Measurements from ENCODE around the gene SDK1. TPM values are rescaled to one million over a fixed set of nuclear protein-coding genes. Genes with fewer than 3 reads are reported as not detected.
A peak's percentile ranks its signal among the peaks of the same experiment; 100 is the strongest.

SDK1 gene
- total RNA-seq, 1 donor from 2014 or later = 10.4 TPM

- ATAC-seq = no peak
- intact Hi-C loops (cut with DNase I) = no loop called here
Observed at GRCh38 chr7:3397324-3397723, 96.3 kb downstream of the SDK1 start.

DNA sequence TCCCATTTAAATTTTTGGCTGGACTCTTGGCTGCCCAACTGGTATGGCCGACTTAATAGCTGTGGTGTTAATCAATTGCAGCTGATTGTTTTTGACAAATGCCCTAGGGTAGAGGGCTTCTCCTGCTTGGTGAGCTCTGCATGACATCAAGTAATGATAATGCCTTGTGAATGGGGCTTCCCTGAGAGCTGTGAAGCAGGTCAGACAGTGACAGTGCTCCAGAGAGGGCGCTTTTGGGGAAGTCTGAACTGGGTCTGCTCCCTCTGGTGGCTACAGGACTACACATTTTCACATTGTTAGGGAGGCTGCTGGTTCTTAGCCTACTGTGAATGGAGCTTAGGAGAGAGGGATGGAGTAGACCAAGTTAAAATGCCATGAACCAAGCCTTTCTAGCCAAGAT is 98.8 kb downstream of the SDK1 start:
- TF ChIP-seq, protein P1, sequence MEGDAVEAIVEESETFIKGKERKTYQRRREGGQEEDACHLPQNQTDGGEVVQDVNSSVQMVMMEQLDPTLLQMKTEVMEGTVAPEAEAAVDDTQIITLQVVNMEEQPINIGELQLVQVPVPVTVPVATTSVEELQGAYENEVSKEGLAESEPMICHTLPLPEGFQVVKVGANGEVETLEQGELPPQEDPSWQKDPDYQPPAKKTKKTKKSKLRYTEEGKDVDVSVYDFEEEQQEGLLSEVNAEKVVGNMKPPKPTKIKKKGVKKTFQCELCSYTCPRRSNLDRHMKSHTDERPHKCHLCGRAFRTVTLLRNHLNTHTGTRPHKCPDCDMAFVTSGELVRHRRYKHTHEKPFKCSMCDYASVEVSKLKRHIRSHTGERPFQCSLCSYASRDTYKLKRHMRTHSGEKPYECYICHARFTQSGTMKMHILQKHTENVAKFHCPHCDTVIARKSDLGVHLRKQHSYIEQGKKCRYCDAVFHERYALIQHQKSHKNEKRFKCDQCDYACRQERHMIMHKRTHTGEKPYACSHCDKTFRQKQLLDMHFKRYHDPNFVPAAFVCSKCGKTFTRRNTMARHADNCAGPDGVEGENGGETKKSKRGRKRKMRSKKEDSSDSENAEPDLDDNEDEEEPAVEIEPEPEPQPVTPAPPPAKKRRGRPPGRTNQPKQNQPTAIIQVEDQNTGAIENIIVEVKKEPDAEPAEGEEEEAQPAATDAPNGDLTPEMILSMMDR (IDR thresholded peaks at IDR 0.05) = no peak
- H3K4me1 ChIP-seq = peaks cover 9% of the 10 kb centered on the region
- H3K4me3 ChIP-seq = no peak overlapping the region
- intact Hi-C loops (cut with DNase I) = no loop called here
- H3K36me3 ChIP-seq = no peaks in the 10 kb centered on the region
- DNase-seq (no peak), ATAC-seq (peak; percentile 41)
- no peaks in the 10 kb centered on the region for H3K9me3 ChIP-seq
- H3K27ac ChIP-seq = no peak overlapping the region
- H3K27me3 ChIP-seq = no peaks in the 10 kb centered on the region

More at GRCh38 chr7:3397324-3397723, 96.3 kb downstream of the SDK1 start:
- Histone ChIP-seq H3K27me3 (no peaks in the 10 kb centered on the region), H3K27ac (no peak overlapping the region), H3K4me3 (no peak overlapping the region), H3K9me3 (no peaks in the 10 kb centered on the region), H3K4me1 (no peaks in the 10 kb centered on the region), H3K36me3 (no peaks in the 10 kb centered on the region)
- DNase-seq = no peak
- TF ChIP-seq, protein P1 (IDR thresholded peaks at IDR 0.05) = no peak

DNA sequence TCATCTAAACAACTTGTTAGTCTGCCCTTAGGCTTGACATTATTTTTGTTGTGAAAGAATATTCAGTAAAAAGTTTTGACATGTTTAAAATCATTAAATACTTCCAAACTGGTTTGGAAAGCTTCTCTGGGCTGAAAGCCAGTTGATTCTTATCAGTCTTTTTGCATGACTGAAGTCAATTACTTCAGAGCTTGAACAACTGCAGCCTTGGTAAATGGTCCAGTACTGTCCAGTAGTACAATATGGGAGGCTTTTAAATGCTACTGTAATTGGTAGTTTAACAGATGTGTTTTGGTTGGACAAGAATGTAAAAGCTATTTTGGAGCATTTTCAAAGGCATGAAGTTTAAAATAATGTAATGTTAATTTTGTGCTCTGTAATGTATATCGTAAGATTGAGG is 103.4 kb downstream of the SDK1 start:
- intact Hi-C loops (cut with DNase I) = no loop called here
- Histone ChIP-seq H3K4me1 (peaks cover 9% of the 10 kb centered on the region), H3K27ac (no peak overlapping the region), H3K4me3 (no peak overlapping the region), H3K27me3 (no peaks in the 10 kb centered on the region), H3K9me3 (no peaks in the 10 kb centered on the region), H3K36me3 (no peaks in the 10 kb centered on the region)
- ATAC-seq (peak; percentile 27), DNase-seq (no peak)
- TF ChIP-seq, protein P1 (IDR thresholded peaks at IDR 0.05) = no peak

GRCh38 chr7:3408814-3409595 is 108.0 kb downstream of the SDK1 start:
- DNase-seq = no peak
- intact Hi-C loops (cut with DNase I) = no loop called here
- Histone ChIP-seq H3K36me3 (no peaks in the 10 kb centered on the region), H3K27ac (no peak overlapping the region), H3K9me3 (no peaks in the 10 kb centered on the region), H3K4me3 (no peak overlapping the region), H3K27me3 (no peaks in the 10 kb centered on the region), H3K4me1 (peaks cover 8% of the 10 kb centered on the region)
- TF ChIP-seq, protein P1 (IDR thresholded peaks at IDR 0.05) = no peak
- ATAC-seq = peak; percentile 46

- intact Hi-C loops (cut with DNase I) = no loop called here
- TF ChIP-seq, protein P1 (IDR thresholded peaks at IDR 0.05) = no peak
- H3K9me3 ChIP-seq = no peaks in the 10 kb centered on the region
- no peaks in the 10 kb centered on the region for H3K36me3 ChIP-seq
- no peak overlapping the region for H3K4me3 ChIP-seq
- DNase-seq = no peak
- ATAC-seq = no peak
- H3K27ac ChIP-seq = no peak overlapping the region
- no peaks in the 10 kb centered on the region for H3K27me3 ChIP-seq
- no peaks in the 10 kb centered on the region for H3K4me1 ChIP-seq
Observed at GRCh38 chr7:3412871-3413270, 111.8 kb downstream of the SDK1 start.

Measured in upper lobe of right lung (tissue), 1 donor.